Cardiac muscle cell (in vitro differentiated cells and primary cell): ENCODE measurements around the gene UBAP1. TPM values are rescaled to one million over a fixed set of nuclear protein-coding genes. Genes with fewer than 3 reads are reported as not detected.
A peak's percentile ranks its signal among the peaks of the same experiment; 100 is the strongest.
"Not testable (repeated sequence)": the region's sequence is repeated elsewhere in the genome, so short reads cannot be mapped to it uniquely, and the experiment has no call there.

Source experiments
- DNase-seq, 2 donors: peaks; one replicate each; pipeline versions ENCODE4 v3.0.0 to v3.0.0-alpha.2; 2010 to 2017; ENCODE audit warnings: low read depth in 1 of 2, low spot score in 1 of 2
- H3K27ac ChIP-seq: fragments of 200-600 bp; sonication (generic); 2 replicates; pipeline ENCODE4 v1.5.1; 2016
- H3K27me3 ChIP-seq: fragments of 200-600 bp; sonication (generic); 2 replicates; pipeline ENCODE4 v1.6.0; 2016; ENCODE audit warnings: control low read depth
- H3K36me3 ChIP-seq: fragments of 200-600 bp; sonication (generic); 2 replicates; pipeline ENCODE4 v1.5.1; 2016; ENCODE audit warnings: control low read depth
- H3K4me1 ChIP-seq: fragments of 200-600 bp; sonication (generic); 2 replicates; pipeline ENCODE4 v1.8.1; 2017; ENCODE audit warnings: low read depth, mild to moderate bottlenecking, mixed run types
- H3K4me3 ChIP-seq: fragments of 200-600 bp; sonication (generic); 2 replicates; pipeline ENCODE4 v1.5.1; 2016; ENCODE audit warnings: mild to moderate bottlenecking
- H3K9me3 ChIP-seq: fragments of 200-600 bp; sonication (generic); 2 replicates; pipeline ENCODE4 v1.5.1; 2017; ENCODE audit warnings: low read depth, mild to moderate bottlenecking, control low read depth
- polyA plus RNA-seq: library from polyadenylated mRNA; unstranded; fragments of >200 nt; fragmentation: Nextera tagmentation; extraction: Ambion mirVana; gene quantifications from 2 replicates; pipeline ENCODE4 v1.2.1, GENCODE V29; 2016
- total RNA-seq: library from RNA; depleted of rRNA; stranded (reverse); fragments of >200 nt; gene quantifications from 2 replicates; pipeline ENCODE4 v1.2.3, GENCODE V29; 2016
- TF ChIP-seq, protein P1 (sequence below): IDR thresholded peaks from 2 replicates; pipeline ENCODE4 v1.5.1; 2012; ENCODE audit warnings: low read depth, mild to moderate bottlenecking, low read length

UBAP1 gene
- total and polyA plus RNA-seq, 2 experiments from 2014 or later, result 28.6 to 52.3 TPM

DNA sequence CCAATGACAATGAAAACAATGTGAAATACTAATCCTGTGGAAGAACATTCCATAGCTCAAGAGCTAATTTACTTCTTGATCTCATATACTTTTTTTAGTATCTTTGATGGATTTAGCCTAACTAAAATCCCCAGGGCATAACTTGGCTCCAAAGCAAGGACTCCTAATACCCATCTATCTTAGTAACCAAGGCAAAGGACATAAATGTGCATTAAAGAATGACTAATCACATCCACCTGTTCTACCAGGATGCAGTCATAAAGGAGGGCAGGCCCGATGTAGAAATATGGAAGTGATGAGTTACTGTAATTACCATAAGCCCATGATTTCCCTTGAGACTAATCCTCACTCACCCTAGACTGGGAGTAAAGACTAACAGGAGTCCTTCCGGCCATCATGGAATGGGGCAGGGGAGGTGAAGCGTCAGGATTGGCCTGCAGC lies 93.3 kb downstream of the UBAP1 start:
- H3K27ac ChIP-seq, result no peak overlapping the region
- no peaks in the 10 kb centered on the region for H3K27me3 ChIP-seq
- TF ChIP-seq, protein P1, sequence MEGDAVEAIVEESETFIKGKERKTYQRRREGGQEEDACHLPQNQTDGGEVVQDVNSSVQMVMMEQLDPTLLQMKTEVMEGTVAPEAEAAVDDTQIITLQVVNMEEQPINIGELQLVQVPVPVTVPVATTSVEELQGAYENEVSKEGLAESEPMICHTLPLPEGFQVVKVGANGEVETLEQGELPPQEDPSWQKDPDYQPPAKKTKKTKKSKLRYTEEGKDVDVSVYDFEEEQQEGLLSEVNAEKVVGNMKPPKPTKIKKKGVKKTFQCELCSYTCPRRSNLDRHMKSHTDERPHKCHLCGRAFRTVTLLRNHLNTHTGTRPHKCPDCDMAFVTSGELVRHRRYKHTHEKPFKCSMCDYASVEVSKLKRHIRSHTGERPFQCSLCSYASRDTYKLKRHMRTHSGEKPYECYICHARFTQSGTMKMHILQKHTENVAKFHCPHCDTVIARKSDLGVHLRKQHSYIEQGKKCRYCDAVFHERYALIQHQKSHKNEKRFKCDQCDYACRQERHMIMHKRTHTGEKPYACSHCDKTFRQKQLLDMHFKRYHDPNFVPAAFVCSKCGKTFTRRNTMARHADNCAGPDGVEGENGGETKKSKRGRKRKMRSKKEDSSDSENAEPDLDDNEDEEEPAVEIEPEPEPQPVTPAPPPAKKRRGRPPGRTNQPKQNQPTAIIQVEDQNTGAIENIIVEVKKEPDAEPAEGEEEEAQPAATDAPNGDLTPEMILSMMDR, result no peak
- no peaks in the 10 kb centered on the region for H3K4me1 ChIP-seq
- no peaks in the 10 kb centered on the region for H3K36me3 ChIP-seq
- no peak overlapping the region for H3K4me3 ChIP-seq
- no peak for DNase-seq
- no peaks in the 10 kb centered on the region for H3K9me3 ChIP-seq

DNA sequence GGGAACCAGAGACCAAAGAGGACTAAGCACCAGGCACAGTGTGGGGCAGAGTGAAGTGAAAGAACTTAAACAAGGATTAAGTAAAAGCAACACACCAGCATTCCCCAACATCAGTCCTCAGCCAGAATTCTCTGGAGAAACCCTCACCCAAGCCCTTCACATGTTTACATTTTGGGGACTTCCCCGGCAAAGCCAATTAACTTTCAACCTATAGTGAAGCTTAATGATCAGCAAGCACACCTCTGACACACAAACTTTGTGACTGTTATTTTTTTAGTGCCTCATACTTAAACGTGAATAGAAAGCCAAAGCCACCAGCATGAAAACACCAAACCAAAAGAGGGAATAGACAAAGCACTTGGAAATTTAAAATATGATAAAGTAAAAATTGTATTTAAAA lies 94.7 kb downstream of the UBAP1 start:
- not testable (repeated sequence) for H3K4me1 ChIP-seq, H3K27ac ChIP-seq, H3K9me3 ChIP-seq, DNase-seq, H3K36me3 ChIP-seq, H3K4me3 ChIP-seq, H3K27me3 ChIP-seq

DNA sequence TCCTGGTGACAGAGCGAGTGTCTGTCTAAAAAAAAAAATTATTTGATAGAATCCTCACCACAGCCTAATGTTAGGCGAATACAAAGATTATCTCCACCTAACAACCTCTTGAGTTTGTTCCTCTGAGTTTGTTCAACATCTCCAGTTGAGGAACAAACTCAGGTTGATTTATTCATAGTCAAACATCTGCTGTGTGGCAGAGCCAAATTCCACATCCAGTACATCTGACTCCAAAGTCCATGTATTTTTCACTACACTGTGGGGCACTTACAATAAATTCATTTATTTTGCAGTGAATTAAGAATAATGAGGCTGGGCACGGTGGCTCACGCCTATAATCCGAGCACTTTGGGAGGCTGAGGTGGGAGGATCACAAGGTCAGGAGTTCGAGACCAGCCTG lies 97.0 kb downstream of the UBAP1 start:
- Histone ChIP-seq H3K4me3 (no peak overlapping the region), H3K27me3 (no peaks in the 10 kb centered on the region), H3K9me3 (no peaks in the 10 kb centered on the region), H3K36me3 (no peaks in the 10 kb centered on the region), H3K4me1 (no peaks in the 10 kb centered on the region), H3K27ac (no peak overlapping the region)
- DNase-seq, result no peak
- TF ChIP-seq, protein P1, result no peak

DNA sequence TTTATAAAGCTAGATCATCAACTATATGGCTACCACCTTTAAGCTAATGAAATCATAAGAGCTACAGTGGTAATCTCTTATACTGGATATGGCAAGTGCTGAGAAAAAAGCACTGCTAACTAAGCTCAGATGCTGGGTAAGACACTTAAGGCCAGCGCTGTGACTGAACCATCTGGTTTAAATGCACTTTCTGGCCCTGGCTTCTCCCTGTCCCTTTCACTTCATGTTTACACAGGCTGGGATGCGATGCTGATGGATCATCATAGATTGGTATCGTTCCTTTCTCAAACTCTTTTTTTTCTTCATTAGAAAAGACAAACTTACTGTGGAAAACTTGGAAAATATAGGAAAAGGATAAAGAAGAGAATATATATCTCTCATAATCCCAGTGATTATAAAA lies 97.9 kb downstream of the UBAP1 start:
- H3K9me3 ChIP-seq, result no peaks in the 10 kb centered on the region
- no peaks in the 10 kb centered on the region for H3K36me3 ChIP-seq
- H3K4me1 ChIP-seq, result no peaks in the 10 kb centered on the region
- no peak overlapping the region for H3K27ac ChIP-seq
- H3K4me3 ChIP-seq, result no peak overlapping the region
- TF ChIP-seq, protein P1, result no peak
- H3K27me3 ChIP-seq, result no peaks in the 10 kb centered on the region
- DNase-seq, result no peak

DNA sequence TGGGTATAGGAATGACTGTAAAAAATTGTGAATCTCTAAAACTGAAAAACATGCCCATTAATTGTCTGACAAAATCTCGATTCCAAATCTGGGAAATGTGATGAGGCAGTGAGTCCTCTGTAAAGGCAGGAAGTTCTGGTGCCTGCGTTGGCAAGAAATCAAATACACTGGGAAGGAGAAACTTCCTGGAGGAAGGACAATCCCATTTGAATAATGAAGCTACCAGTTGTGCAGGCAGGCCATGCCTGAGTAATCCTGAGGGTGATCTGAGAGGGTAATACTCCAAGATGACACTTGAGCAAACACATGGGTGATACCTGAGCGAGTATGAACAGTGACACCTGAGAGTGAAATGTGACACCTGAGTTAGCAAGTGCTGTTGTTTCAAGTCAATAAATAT lies 100.6 kb downstream of the UBAP1 start:
- Histone ChIP-seq H3K9me3 (no peaks in the 10 kb centered on the region), H3K36me3 (no peaks in the 10 kb centered on the region), H3K4me3 (no peak overlapping the region), H3K27ac (no peak overlapping the region), H3K4me1 (no peaks in the 10 kb centered on the region), H3K27me3 (no peaks in the 10 kb centered on the region)
- TF ChIP-seq, protein P1, result no peak
- DNase-seq, result peak in 1 of 2 donors; percentile 36

DNA sequence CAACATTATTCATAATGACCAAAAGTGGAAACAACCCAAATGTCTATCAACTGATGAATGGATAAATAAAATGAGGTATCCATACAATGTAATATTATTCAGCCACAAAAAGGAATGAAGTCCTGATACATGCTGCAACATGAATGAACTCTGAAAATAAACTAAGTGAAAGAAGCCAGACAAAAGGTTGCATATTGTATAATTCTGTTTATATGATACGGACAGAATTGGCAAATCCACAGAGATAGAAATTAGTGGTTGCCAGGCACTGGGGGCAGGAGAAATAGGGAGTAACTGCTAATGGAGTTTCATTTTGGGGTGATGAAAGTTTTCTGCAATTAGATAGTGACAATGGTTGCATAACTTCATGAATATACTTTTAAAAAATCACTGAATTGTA lies 103.3 kb downstream of the UBAP1 start:
- DNase-seq, result peak in 1 of 2 donors; percentile 42
- Histone ChIP-seq H3K27me3 (no peaks in the 10 kb centered on the region), H3K27ac (no peak overlapping the region), H3K36me3 (no peaks in the 10 kb centered on the region), H3K4me1 (no peaks in the 10 kb centered on the region), H3K4me3 (no peak overlapping the region), H3K9me3 (no peaks in the 10 kb centered on the region)
- TF ChIP-seq, protein P1, result no peak
